ENCODE measurements around the gene GRM1. TPM values are rescaled to one million over a fixed set of nuclear protein-coding genes. Genes with fewer than 3 reads are reported as not detected.

GRM1 gene
- total and polyA plus RNA-seq, 7 experiments from 2014 or later, result not detected

DNA sequence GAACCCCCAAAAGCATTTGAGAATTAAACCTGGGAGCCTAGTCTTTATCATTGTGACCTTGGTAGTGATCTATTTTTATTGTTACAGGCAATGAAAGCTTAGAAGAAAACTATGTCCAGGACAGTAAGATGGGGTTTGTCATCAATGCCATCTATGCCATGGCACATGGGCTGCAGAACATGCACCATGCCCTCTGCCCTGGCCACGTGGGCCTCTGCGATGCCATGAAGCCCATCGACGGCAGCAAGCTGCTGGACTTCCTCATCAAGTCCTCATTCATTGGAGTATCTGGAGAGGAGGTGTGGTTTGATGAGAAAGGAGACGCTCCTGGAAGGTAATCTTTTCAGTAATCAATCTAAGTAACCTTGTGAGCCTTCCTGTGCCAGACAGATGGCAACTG, 323.3 kb downstream of the GRM1 start:
- H3K27me3 ChIP-seq (ENCODE audit: control insufficient read depth in 2 of 2, insufficient read depth in 2 of 2, low read length in 2 of 2), result no peaks in the 10 kb centered on the region
- Mint-ChIP-seq H3K27ac (no peak overlapping the region), H3K4me1 (peaks cover 0 to 3% (median 0%) of the 10 kb centered on the region in 7 donors), H3K9me3 (peaks cover 0 to 5% (median 0%) of the 10 kb centered on the region in 11 donors), H3K27me3 (peaks cover 0 to 5% (median 4%) of the 10 kb centered on the region in 5 donors), H3K4me3 (no peak overlapping the region), H3K36me3 (no peaks in the 10 kb centered on the region)
- no peaks in the 10 kb centered on the region for H3K36me3 ChIP-seq (ENCODE audit: control insufficient read depth in 2 of 3, insufficient read depth in 3 of 3, low read length in 3 of 3)
- intact Hi-C loops (cut with micrococcal nuclease), result no loop called here
- DNase-seq (no peak), ATAC-seq (no peak)
- ChIA-PET CTCF (no interaction called here), POLR2A (no interaction called here)
- H3K4me3 ChIP-seq (ENCODE audit: low read length), result no peak overlapping the region
- no peaks in the 10 kb centered on the region for H3K4me1 ChIP-seq (ENCODE audit: control insufficient read depth in 2 of 2, insufficient read depth in 2 of 2, low read length in 2 of 2)
- H3K9me3 ChIP-seq (ENCODE audit: control insufficient read depth in 2 of 3, low read length in 3 of 3), result no peaks in the 10 kb centered on the region
- H3K27ac ChIP-seq (ENCODE audit: low read depth, low read length), result no peak overlapping the region

DNA sequence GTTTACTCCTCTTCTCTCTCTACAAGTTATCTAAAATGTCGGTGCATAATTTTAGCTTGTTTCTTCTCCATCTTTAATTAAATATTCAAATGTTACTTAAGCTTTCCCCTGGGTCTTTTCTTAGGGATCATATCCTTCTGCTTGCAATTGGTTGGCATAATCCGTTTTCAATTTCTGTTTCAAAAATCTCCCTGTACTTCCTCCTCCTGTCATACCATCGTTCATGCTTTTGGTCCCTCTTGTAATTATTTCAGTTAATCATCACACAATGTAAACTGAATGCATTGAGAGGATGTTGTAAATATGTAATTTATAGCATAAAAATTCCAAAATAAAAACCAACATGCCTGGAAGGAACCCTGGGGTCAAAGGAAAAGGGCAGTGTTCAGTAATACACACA, 325.6 kb downstream of the GRM1 start:
- intact Hi-C loops (cut with micrococcal nuclease), result no loop called here
- H3K9me3 ChIP-seq (ENCODE audit: control insufficient read depth in 2 of 3, low read length in 3 of 3), result no peaks in the 10 kb centered on the region
- H3K4me3 Mint-ChIP-seq, result no peak overlapping the region
- DNase-seq (no peak), ATAC-seq (no peak)
- H3K27ac Mint-ChIP-seq, result no peak overlapping the region
- no peaks in the 10 kb centered on the region for H3K27me3 ChIP-seq (ENCODE audit: control insufficient read depth in 2 of 2, insufficient read depth in 2 of 2, low read length in 2 of 2)
- H3K27ac ChIP-seq (ENCODE audit: low read depth, low read length), result no peak overlapping the region
- POLR2A ChIA-PET, result no interaction called here
- CTCF ChIA-PET, result no interaction called here
- no peaks in the 10 kb centered on the region for H3K36me3 Mint-ChIP-seq
- peaks cover 0 to 11% (median 5%) of the 10 kb centered on the region in 5 donors for H3K27me3 Mint-ChIP-seq
- no peaks in the 10 kb centered on the region for H3K4me1 ChIP-seq (ENCODE audit: control insufficient read depth in 2 of 2, insufficient read depth in 2 of 2, low read length in 2 of 2)
- H3K4me3 ChIP-seq (ENCODE audit: low read length), result no peak overlapping the region
- H3K4me1 Mint-ChIP-seq, result peaks cover 0 to 12% (median 0%) of the 10 kb centered on the region in 7 donors
- peaks cover 0 to 7% (median 0%) of the 10 kb centered on the region in 11 donors for H3K9me3 Mint-ChIP-seq
- no peaks in the 10 kb centered on the region for H3K36me3 ChIP-seq (ENCODE audit: control insufficient read depth in 2 of 3, insufficient read depth in 3 of 3, low read length in 3 of 3)

GRCh38 chr6:146355521-146356100, 326.7 kb downstream of the GRM1 start:
- DNase-seq, result no peak
- ChIA-PET POLR2A (no interaction called here), CTCF (no interaction called here)
- peaks cover 0 to 12% (median 0%) of the 10 kb centered on the region in 7 donors for H3K4me1 Mint-ChIP-seq
- Histone ChIP-seq H3K4me1 (ENCODE audit: control insufficient read depth in 2 of 2, insufficient read depth in 2 of 2, low read length in 2 of 2) (no peaks in the 10 kb centered on the region), H3K9me3 (ENCODE audit: control insufficient read depth in 2 of 3, low read length in 3 of 3) (no peaks in the 10 kb centered on the region), H3K36me3 (ENCODE audit: control insufficient read depth in 2 of 3, insufficient read depth in 3 of 3, low read length in 3 of 3) (no peaks in the 10 kb centered on the region), H3K27ac (ENCODE audit: low read depth, low read length) (no peak overlapping the region), H3K4me3 (ENCODE audit: low read length) (no peak overlapping the region), H3K27me3 (ENCODE audit: control insufficient read depth in 2 of 2, insufficient read depth in 2 of 2, low read length in 2 of 2) (no peaks in the 10 kb centered on the region)
- peaks cover 0 to 7% (median 0%) of the 10 kb centered on the region in 11 donors for H3K9me3 Mint-ChIP-seq
- intact Hi-C loops (cut with micrococcal nuclease), result no loop called here
- no peaks in the 10 kb centered on the region for H3K36me3 Mint-ChIP-seq
- peaks cover 0 to 11% (median 4%) of the 10 kb centered on the region in 5 donors for H3K27me3 Mint-ChIP-seq
- H3K4me3 Mint-ChIP-seq, result no peak overlapping the region
- ATAC-seq, result no peak
- peak overlapping the region in 1 of 9 donors; percentile 9 for H3K27ac Mint-ChIP-seq

DNA sequence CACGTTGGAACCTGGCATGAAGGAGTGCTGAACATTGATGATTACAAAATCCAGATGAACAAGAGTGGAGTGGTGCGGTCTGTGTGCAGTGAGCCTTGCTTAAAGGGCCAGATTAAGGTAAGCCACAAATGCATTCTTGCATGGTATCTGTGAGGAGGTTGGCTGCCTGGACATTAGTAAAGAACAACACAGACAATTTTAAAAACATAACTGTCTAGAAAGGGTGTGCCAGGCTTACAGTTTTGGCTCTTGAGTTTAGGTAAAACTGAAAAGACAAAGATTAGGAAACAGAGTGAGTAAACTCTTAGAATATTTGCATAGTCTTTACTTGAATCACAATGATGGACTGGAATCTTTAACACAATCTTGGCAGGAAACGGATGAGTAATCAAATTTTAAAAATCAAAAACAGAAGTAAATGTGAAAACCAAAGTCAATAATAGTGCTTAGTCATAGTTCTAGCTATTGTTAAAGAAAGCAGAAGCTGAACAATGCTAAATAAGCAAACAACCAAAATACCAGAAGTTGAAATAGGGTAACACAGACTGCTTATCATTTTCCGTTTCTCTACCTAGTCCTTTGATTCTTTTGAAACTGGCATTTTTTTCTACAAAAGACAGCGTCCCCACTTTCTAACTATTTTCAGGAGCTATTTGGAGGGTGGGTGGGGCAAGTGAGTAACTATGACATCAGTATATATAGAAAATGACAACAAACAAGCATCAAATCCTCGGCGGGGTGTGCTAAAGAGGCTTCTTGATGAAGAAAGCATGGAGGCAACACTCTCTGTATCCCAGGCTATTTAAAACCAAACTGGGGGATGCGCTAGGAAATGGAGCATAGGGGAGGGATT, 328.9 kb downstream of the GRM1 start:
- Histone ChIP-seq H3K36me3 (ENCODE audit: control insufficient read depth in 2 of 3, insufficient read depth in 3 of 3, low read length in 3 of 3) (no peaks in the 10 kb centered on the region), H3K27ac (ENCODE audit: low read depth, low read length) (no peak overlapping the region), H3K27me3 (ENCODE audit: control insufficient read depth in 2 of 2, insufficient read depth in 2 of 2, low read length in 2 of 2) (no peaks in the 10 kb centered on the region), H3K4me1 (ENCODE audit: control insufficient read depth in 2 of 2, insufficient read depth in 2 of 2, low read length in 2 of 2) (no peaks in the 10 kb centered on the region), H3K4me3 (ENCODE audit: low read length) (no peak overlapping the region), H3K9me3 (ENCODE audit: control insufficient read depth in 2 of 3, low read length in 3 of 3) (no peaks in the 10 kb centered on the region)
- ATAC-seq (peak; percentile 72), DNase-seq (no peak)
- peak overlapping the region in 1 of 9 donors; percentile 25 for H3K27ac Mint-ChIP-seq
- no peaks in the 10 kb centered on the region for H3K36me3 Mint-ChIP-seq
- POLR2A ChIA-PET, result no interaction called here
- CTCF ChIA-PET, result no interaction called here
- H3K9me3 Mint-ChIP-seq, result peaks cover 0 to 7% (median 0%) of the 10 kb centered on the region in 11 donors
- peaks cover 0 to 11% (median 5%) of the 10 kb centered on the region in 5 donors for H3K27me3 Mint-ChIP-seq
- intact Hi-C loops (cut with micrococcal nuclease), result no loop called here
- no peak overlapping the region for H3K4me3 Mint-ChIP-seq
- H3K4me1 Mint-ChIP-seq, result peaks cover 0 to 12% (median 0%) of the 10 kb centered on the region in 7 donors

- DNase-seq (no peak), ATAC-seq (no peak)
- ChIA-PET CTCF (no interaction called here), POLR2A (no interaction called here)
- H3K27me3 Mint-ChIP-seq, result peaks cover 0 to 11% (median 5%) of the 10 kb centered on the region in 5 donors
- H3K4me1 Mint-ChIP-seq, result peaks cover 0 to 12% (median 0%) of the 10 kb centered on the region in 7 donors
- H3K27me3 ChIP-seq (ENCODE audit: control insufficient read depth in 2 of 2, insufficient read depth in 2 of 2, low read length in 2 of 2), result no peaks in the 10 kb centered on the region
- H3K4me1 ChIP-seq (ENCODE audit: control insufficient read depth in 2 of 2, insufficient read depth in 2 of 2, low read length in 2 of 2), result no peaks in the 10 kb centered on the region
- H3K27ac ChIP-seq (ENCODE audit: low read depth, low read length), result no peak overlapping the region
- intact Hi-C loops (cut with micrococcal nuclease), result no loop called here
- H3K27ac Mint-ChIP-seq, result no peak overlapping the region
- H3K9me3 Mint-ChIP-seq, result peaks cover 0 to 7% (median 0%) of the 10 kb centered on the region in 11 donors
- no peaks in the 10 kb centered on the region for H3K36me3 ChIP-seq (ENCODE audit: control insufficient read depth in 2 of 3, insufficient read depth in 3 of 3, low read length in 3 of 3)
- no peaks in the 10 kb centered on the region for H3K9me3 ChIP-seq (ENCODE audit: control insufficient read depth in 2 of 3, low read length in 3 of 3)
- no peak overlapping the region for H3K4me3 ChIP-seq (ENCODE audit: low read length)
- no peak overlapping the region for H3K4me3 Mint-ChIP-seq
- H3K36me3 Mint-ChIP-seq, result no peaks in the 10 kb centered on the region
Measured at GRCh38 chr6:146358431-146359046, 329.7 kb downstream of the GRM1 start.

DNA sequence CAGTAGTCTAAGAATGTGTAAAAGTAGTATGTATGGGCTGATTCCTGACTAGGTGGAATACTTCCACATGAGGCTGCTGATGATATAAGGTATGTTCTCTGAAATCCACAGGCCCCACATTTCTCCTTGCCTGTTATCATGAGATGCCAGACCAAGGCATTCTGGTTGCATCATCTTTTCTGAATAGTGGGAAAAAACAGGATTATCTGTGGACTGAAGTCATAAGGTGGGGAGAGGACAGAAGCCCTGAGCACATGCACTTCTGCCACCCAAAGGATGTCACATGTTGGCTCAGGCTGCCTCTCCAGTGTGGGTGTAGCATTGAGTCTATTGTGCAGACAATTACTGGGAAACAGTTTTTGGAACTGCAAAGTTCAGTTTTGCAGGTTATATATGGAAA, 330.3 kb downstream of the GRM1 start:
- CTCF ChIA-PET, result no interaction called here
- ATAC-seq, result no peak

More for the DNA sequence above, 330.3 kb downstream of the GRM1 start:
- no peak overlapping the region for H3K27ac ChIP-seq (ENCODE audit: low read depth, low read length)
- no peak overlapping the region for H3K4me3 ChIP-seq (ENCODE audit: low read length)
- no peaks in the 10 kb centered on the region for H3K36me3 Mint-ChIP-seq
- H3K9me3 Mint-ChIP-seq, result peaks cover 0 to 7% (median 0%) of the 10 kb centered on the region in 11 donors
- H3K36me3 ChIP-seq (ENCODE audit: control insufficient read depth in 2 of 3, insufficient read depth in 3 of 3, low read length in 3 of 3), result no peaks in the 10 kb centered on the region
- POLR2A ChIA-PET, result interaction anchor here (0.9 kb wide), 1 partner anchor 17 kb away, joined by 3 read pairs; no protein-coding TSS in a partner anchor
- peaks cover 0 to 10% (median 5%) of the 10 kb centered on the region in 5 donors for H3K27me3 Mint-ChIP-seq
- no peaks in the 10 kb centered on the region for H3K9me3 ChIP-seq (ENCODE audit: control insufficient read depth in 2 of 3, low read length in 3 of 3)
- no peak for DNase-seq
- intact Hi-C loops (cut with micrococcal nuclease), result no loop called here
- H3K27me3 ChIP-seq (ENCODE audit: control insufficient read depth in 2 of 2, insufficient read depth in 2 of 2, low read length in 2 of 2), result no peaks in the 10 kb centered on the region
- peaks cover 0 to 12% (median 0%) of the 10 kb centered on the region in 7 donors for H3K4me1 Mint-ChIP-seq
- no peak overlapping the region for H3K4me3 Mint-ChIP-seq
- no peak overlapping the region for H3K27ac Mint-ChIP-seq
- no peaks in the 10 kb centered on the region for H3K4me1 ChIP-seq (ENCODE audit: control insufficient read depth in 2 of 2, insufficient read depth in 2 of 2, low read length in 2 of 2)
